ENCODE results near the gene ITPKA.

Gene ITPKA

GRCh38 chr15:41503669-41504010, 10.0 kb downstream of the ITPKA start:
- Histone ChIP-seq H3K79me2 (ENCODE audit: insufficient read depth, low read length) (no peaks in the 10 kb centered on the region), H3K4me2 (ENCODE audit: insufficient read depth, low read length) (no peak overlapping the region), H3K4me1 (ENCODE audit: insufficient read depth, low read length) (no peaks in the 10 kb centered on the region), H3K9me3 (ENCODE audit: insufficient read depth, low read length, severe bottlenecking) (no peaks in the 10 kb centered on the region), H3K27me3 (ENCODE audit: insufficient read depth, low read length, poor library complexity) (no peaks in the 10 kb centered on the region), H3K9ac (ENCODE audit: low read depth, low read length) (no peak overlapping the region), H3K36me3 (ENCODE audit: insufficient read depth, low read length) (no peaks in the 10 kb centered on the region), H3K4me3 (ENCODE audit: low read depth in 1 of 2, low read length in 2 of 2) (no peak overlapping the region), H3K27ac (ENCODE audit: low read length) (no peak overlapping the region), H4K20me1 (ENCODE audit: insufficient read depth, low read length) (no peaks in the 10 kb centered on the region), H2AFZ (ENCODE audit: low read depth, low read length) (no peak overlapping the region)
- ATAC-seq (ENCODE audit: insufficient read depth, low read depth) (no peak), DNase-seq (no peak)
- TF ChIP-seq EZH2 (IDR thresholded peaks at IDR 0.05; ENCODE audit: borderline replicate concordance, low read depth, low read length, severe bottlenecking) (no peak), CTCF (IDR thresholded peaks at IDR 0.05; ENCODE audit: borderline replicate concordance, extremely low read depth, low read length, poor library complexity, severe bottlenecking) (no peak)

GRCh38 chr15:41504751-41505492, 11.2 kb downstream of the ITPKA start:
- Histone ChIP-seq H3K9ac (ENCODE audit: low read depth, low read length) (no peak overlapping the region), H3K36me3 (ENCODE audit: insufficient read depth, low read length) (no peaks in the 10 kb centered on the region), H3K9me3 (ENCODE audit: insufficient read depth, low read length, severe bottlenecking) (no peaks in the 10 kb centered on the region), H3K27ac (ENCODE audit: low read length) (no peak overlapping the region), H3K79me2 (ENCODE audit: insufficient read depth, low read length) (no peaks in the 10 kb centered on the region), H3K4me2 (ENCODE audit: insufficient read depth, low read length) (no peak overlapping the region), H4K20me1 (ENCODE audit: insufficient read depth, low read length) (no peaks in the 10 kb centered on the region), H3K4me3 (ENCODE audit: low read depth in 1 of 2, low read length in 2 of 2) (no peak overlapping the region), H2AFZ (ENCODE audit: low read depth, low read length) (no peak overlapping the region), H3K27me3 (ENCODE audit: insufficient read depth, low read length, poor library complexity) (no peaks in the 10 kb centered on the region), H3K4me1 (ENCODE audit: insufficient read depth, low read length) (no peaks in the 10 kb centered on the region)
- no peak for ATAC-seq (ENCODE audit: insufficient read depth, low read depth)
- DNase-seq = no peak
- TF ChIP-seq CTCF (IDR thresholded peaks at IDR 0.05; ENCODE audit: borderline replicate concordance, extremely low read depth, low read length, poor library complexity, severe bottlenecking) (no peak), EZH2 (IDR thresholded peaks at IDR 0.05; ENCODE audit: borderline replicate concordance, low read depth, low read length, severe bottlenecking) (no peak)

GRCh38 chr15:41505776-41506175, 12.1 kb downstream of the ITPKA start:
- no peak for TF ChIP-seq EZH2 (IDR thresholded peaks at IDR 0.05; ENCODE audit: borderline replicate concordance, low read depth, low read length, severe bottlenecking)
- no peak for TF ChIP-seq CTCF (IDR thresholded peaks at IDR 0.05; ENCODE audit: borderline replicate concordance, extremely low read depth, low read length, poor library complexity, severe bottlenecking)
- Histone ChIP-seq H3K4me2 (ENCODE audit: insufficient read depth, low read length) (no peak overlapping the region), H2AFZ (ENCODE audit: low read depth, low read length) (no peak overlapping the region), H3K27ac (ENCODE audit: low read length) (no peak overlapping the region), H3K9me3 (ENCODE audit: insufficient read depth, low read length, severe bottlenecking) (no peaks in the 10 kb centered on the region), H3K27me3 (ENCODE audit: insufficient read depth, low read length, poor library complexity) (no peaks in the 10 kb centered on the region), H3K9ac (ENCODE audit: low read depth, low read length) (no peak overlapping the region), H3K4me1 (ENCODE audit: insufficient read depth, low read length) (no peaks in the 10 kb centered on the region), H3K4me3 (ENCODE audit: low read depth in 1 of 2, low read length in 2 of 2) (no peak overlapping the region), H3K79me2 (ENCODE audit: insufficient read depth, low read length) (no peaks in the 10 kb centered on the region), H4K20me1 (ENCODE audit: insufficient read depth, low read length) (no peaks in the 10 kb centered on the region), H3K36me3 (ENCODE audit: insufficient read depth, low read length) (no peaks in the 10 kb centered on the region)
- no peak for DNase-seq
- no peak for ATAC-seq (ENCODE audit: insufficient read depth, low read depth)
